ENCODE measurements around the gene SLC46A2. TPM values are rescaled to one million over a fixed set of nuclear protein-coding genes. Genes with fewer than 3 reads are reported as not detected.

SLC46A2 gene
- total and polyA plus RNA-seq, 2 of the 8 experiments (the other 6 are each of a cell fraction or from before 2014, with no cell fraction given) = 0.03 TPM; not detected in 1

GRCh38 chr9:112831281-112831851, 59.3 kb downstream of the SLC46A2 start:
- no peak overlapping the region for H3K18ac ChIP-seq (ENCODE audit: extremely low read depth, low read length)
- POLR2A ChIA-PET (ENCODE audit: partially characterized antibody) = interaction anchor here (1.2 kb wide), 1 partner anchor 11 kb away, joined by 3 read pairs; no protein-coding TSS in a partner anchor
- CTCF ChIA-PET (ENCODE audit: partially characterized antibody) = interaction anchor here (1.0 to 1.5 kb wide), 3 partner anchors 12 to 71 kb away, joined by 3 to 5 read pairs (median 5); no protein-coding TSS in a partner anchor
- no peaks in the 10 kb centered on the region for H4K20me1 ChIP-seq (replicated peaks in 1 of 2; ENCODE audit: control insufficient read depth in 1 of 2, insufficient read depth in 2 of 2, low read length in 2 of 2)
- H2BK120ac ChIP-seq (replicated peaks; ENCODE audit: low read depth, low read length) = no peak overlapping the region
- no peak overlapping the region for H2AFZ ChIP-seq (ENCODE audit: low read length)
- H3K14ac ChIP-seq (ENCODE audit: insufficient read length) = no peak overlapping the region
- no peak overlapping the region for H3K4me3 ChIP-seq (ENCODE audit: extremely low read depth in 1 of 4, insufficient read depth in 2 of 4, low read depth in 3 of 4, low read length in 4 of 4)
- H3K23ac ChIP-seq (ENCODE audit: insufficient read length) = no peak overlapping the region
- no peak overlapping the region for H3K27ac ChIP-seq (ENCODE audit: low read depth, low read length)
- H3K27me3 ChIP-seq (replicated peaks in 1 of 4; ENCODE audit: control insufficient read depth in 3 of 4, extremely low read depth in 1 of 4, insufficient read depth in 3 of 4, low read length in 3 of 4) = no peaks in the 10 kb centered on the region
- H4K91ac ChIP-seq (replicated peaks; ENCODE audit: insufficient read length, low read length) = no peak overlapping the region
- 0 out of 2 replicates have a peak, but pooled peaks cover 4% of the 10 kb centered on the region for H3K79me1 ChIP-seq (ENCODE audit: low read depth, low read length)
- H2BK5ac ChIP-seq (ENCODE audit: low read depth, low read length) = no peak overlapping the region
- H2AK5ac ChIP-seq (ENCODE audit: low read depth, low read length) = no peak overlapping the region
- no peak overlapping the region for H3K4me2 ChIP-seq (ENCODE audit: insufficient read depth in 1 of 2, low read depth in 2 of 2, low read length in 2 of 2)
- FAIRE-seq (no peak), DNase-seq (ENCODE audit: low read depth in 1 of 2, low spot score in 2 of 2) (no peak)
- H3K36me3 ChIP-seq (ENCODE audit: control insufficient read depth in 2 of 4, insufficient read depth in 4 of 4, low read length in 3 of 4) = peaks cover 0 to 3% (median 0%) of the 10 kb centered on the region in 4 experiments; a peak in 2 of 8 replicates
- H2BK15ac ChIP-seq (ENCODE audit: low read length) = no peak overlapping the region
- H2BK12ac ChIP-seq (ENCODE audit: low read depth, low read length) = no peak overlapping the region
- H4K5ac ChIP-seq (ENCODE audit: insufficient read length, low read depth, low read length) = no peak overlapping the region
- H3K9ac ChIP-seq (replicated peaks in 1 of 4; ENCODE audit: extremely low read depth in 1 of 4, low read depth in 3 of 4, low read length in 3 of 4) = no peak overlapping the region
- H3K56ac ChIP-seq (replicated peaks; ENCODE audit: insufficient read length, low read depth, low read length) = no peak overlapping the region
- H3K9me3 ChIP-seq (ENCODE audit: insufficient read depth in 2 of 2, low read depth in 1 of 2, low read length in 1 of 2) = no peaks in the 10 kb centered on the region
- H3K79me2 ChIP-seq (ENCODE audit: control insufficient read depth in 1 of 2, insufficient read depth in 2 of 2, low read length in 2 of 2) = no peaks in the 10 kb centered on the region
- H4K8ac ChIP-seq (ENCODE audit: extremely low read depth, insufficient read depth, low read length) = no peak overlapping the region
- H3K4ac ChIP-seq (replicated peaks; ENCODE audit: insufficient read length, low read depth, low read length) = no peak overlapping the region
- peaks cover 0 to 1% (median 0%) of the 10 kb centered on the region in 4 experiments; a peak in 1 of 7 replicates for H3K4me1 ChIP-seq (replicated peaks in 1 of 4; ENCODE audit: control insufficient read depth in 3 of 4, insufficient read depth in 4 of 4, low read length in 3 of 4)
- no peaks in the 10 kb centered on the region; the same call in 1 of the 2 replicates for H3K23me2 ChIP-seq (ENCODE audit: low read depth, low read length)
- H2BK20ac ChIP-seq (ENCODE audit: low read length) = no peak overlapping the region
- WGBS, 2 experiments (ENCODE audit: extremely low coverage in 1 of 2, insufficient coverage in 1 of 2, insufficient read length in 1 of 2, insufficient replicate concordance in 2 of 2, low coverage in 1 of 2, low lambda C conversion rate in 2 of 2, missing lambda C conversion rate in 1 of 2) = 88% methylated on average over 5 of the region's 5 CpGs; no CpG with 5 or more reads in 1 of the 2 experiments
- TF ChIP-seq ZNF274 (IDR thresholded peaks at IDR 0.05; ENCODE audit: borderline replicate concordance, extremely low read depth, low read length) (no peak), EP300 (IDR thresholded peaks at IDR 0.05; ENCODE audit: borderline replicate concordance in 1 of 2, low read depth in 2 of 2, low read length in 2 of 2) (no peak), RBBP5 (IDR thresholded peaks at IDR 0.05; ENCODE audit: borderline replicate concordance, low read depth, low read length) (no peak), SP4 (IDR thresholded peaks at IDR 0.05; ENCODE audit: low read length) (no peak), CEBPB (IDR thresholded peaks at IDR 0.05; ENCODE audit: low read depth, low read length) (no peak), CTCF (IDR thresholded peaks at IDR 0.05; ENCODE audit: control extremely low read depth in 1 of 3, insufficient read depth in 1 of 3, low read depth in 1 of 3, low read length in 3 of 3) (no peak), RXRA (IDR thresholded peaks at IDR 0.05; ENCODE audit: insufficient read depth, low read depth, low read length) (no peak), SP2 (IDR thresholded peaks at IDR 0.05; ENCODE audit: low read length) (no peak), FOSL1 (IDR thresholded peaks at IDR 0.05; ENCODE audit: insufficient read depth, low read depth, low read length) (no peak)
- TF ChIP-seq, protein P1, sequence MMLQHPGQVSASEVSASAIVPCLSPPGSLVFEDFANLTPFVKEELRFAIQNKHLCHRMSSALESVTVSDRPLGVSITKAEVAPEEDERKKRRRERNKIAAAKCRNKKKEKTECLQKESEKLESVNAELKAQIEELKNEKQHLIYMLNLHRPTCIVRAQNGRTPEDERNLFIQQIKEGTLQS (IDR thresholded peaks at IDR 0.05; ENCODE audit: insufficient read depth, low read depth, low read length) = no peak
